Activated naive CD8-positive, alpha-beta T cell treated with anti-CD3 and anti-CD28 coated beads, Interleukin-2, amount 50 U/mL, for 16 hours (primary cell): ENCODE measurements around the gene CT45A1.
"Not testable (repeated sequence)": the region's sequence is repeated elsewhere in the genome, so short reads cannot be mapped to it uniquely, and the experiment has no call there.

Source experiments
- DNase-seq: peaks from one replicate; pipeline ENCODE4 v3.0.0-alpha.2; 2020; ENCODE audit warnings: low read depth, low spot score

Gene CT45A1

GRCh38 chrX:135713183-135713689 is at the start of gene CT45A1:
CT45A1 (plus strand) TSS chrX:135713639; CDS start chrX:135718941, 5,302 bp downstream.
- not testable (repeated sequence) for DNase-seq

- not testable (repeated sequence) for DNase-seq
Measured at GRCh38 chrX:135672979-135673378, 40.5 kb upstream of the CT45A1 start.

GRCh38 chrX:135688137-135688536 is 25.3 kb upstream of the CT45A1 start:
- no peak for DNase-seq

- no peak for DNase-seq
Measured at GRCh38 chrX:135695471-135695870, 18.0 kb upstream of the CT45A1 start.

GRCh38 chrX:135697601-135698000 is 15.8 kb upstream of the CT45A1 start:
- no peak for DNase-seq

GRCh38 chrX:135698924-135699323 is 14.5 kb upstream of the CT45A1 start:
- DNase-seq: no peak

- DNase-seq: no peak
Measured at GRCh38 chrX:135707880-135708279, 5.6 kb upstream of the CT45A1 start.

GRCh38 chrX:135713795-135714194 is 356 bp downstream of the CT45A1 start:
- no peak for DNase-seq

- DNase-seq: not testable (repeated sequence)
Measured at GRCh38 chrX:135734666-135735065, 21.2 kb downstream of the CT45A1 start.

GRCh38 chrX:135737366-135738071 is 24.1 kb downstream of the CT45A1 start:
- no peak for DNase-seq

- DNase-seq: no peak
Measured at GRCh38 chrX:135740681-135741149, 27.3 kb downstream of the CT45A1 start.

- DNase-seq: no peak
Measured at GRCh38 chrX:135741192-135741715, 27.8 kb downstream of the CT45A1 start.

- DNase-seq: not testable (repeated sequence)
Measured at GRCh38 chrX:135744739-135745138, 31.3 kb downstream of the CT45A1 start.

GRCh38 chrX:135768091-135768490 is 54.7 kb downstream of the CT45A1 start, which contains the start of gene CT45A3:
CT45A3 (minus strand) TSS chrX:135768191; CDS start chrX:135764444, 3,747 bp downstream.
- DNase-seq: not testable (repeated sequence)
